GM23248 (cell line): ENCODE measurements around the gene LPP. TPM values are rescaled to one million over a fixed set of nuclear protein-coding genes. Genes with fewer than 3 reads are reported as not detected.

Source experiments
- DNase-seq: peaks from one replicate; pipeline ENCODE4 v3.0.0-alpha.2; 2015
- H2AFZ ChIP-seq: fragments of 200-600 bp; sonication (generic); 2 replicates; pipeline ENCODE4 v1.6.1; 2016; ENCODE audit warnings: antibody characterized with exemption
- H3F3A ChIP-seq: fragments of 200-600 bp; sonication (generic); 2 replicates; pipeline ENCODE4 v1.6.1; 2016; ENCODE audit warnings: mild to moderate bottlenecking, antibody characterized with exemption, mixed run types; ENCODE audit not compliant: insufficient read depth
- H3K27ac ChIP-seq: fragments of 200-600 bp; sonication (generic); 2 replicates; pipeline ENCODE4 v1.5.1; 2016; ENCODE audit warnings: mild to moderate bottlenecking
- H3K27me3 ChIP-seq: fragments of 200-600 bp; sonication (generic); replicated peaks from 2 replicates; pipeline ENCODE4 v1.6.1; 2016; ENCODE audit warnings: mild to moderate bottlenecking; ENCODE audit not compliant: insufficient read depth
- H3K36me3 ChIP-seq: fragments of 200-600 bp; sonication (generic); 2 replicates; pipeline ENCODE4 v1.6.1; 2016; ENCODE audit warnings: low read depth, mild to moderate bottlenecking
- H3K4me1 ChIP-seq: fragments of 200-600 bp; sonication (generic); 2 replicates; pipeline ENCODE4 v1.6.1; 2016; ENCODE audit warnings: mild to moderate bottlenecking; ENCODE audit not compliant: insufficient read depth
- H3K4me2 ChIP-seq: fragments of 200-600 bp; sonication (generic); one replicate; pipeline ENCODE4 v1.6.1; 2016; ENCODE audit warnings: mild to moderate bottlenecking; ENCODE audit not compliant: unreplicated experiment
- H3K4me3 ChIP-seq: fragments of 200-600 bp; sonication (generic); 2 replicates; pipeline ENCODE4 v1.5.1; 2016; ENCODE audit warnings: mild to moderate bottlenecking
- H3K79me2 ChIP-seq: fragments of 200-600 bp; sonication (generic); 2 replicates; pipeline ENCODE4 v1.6.1; 2016; ENCODE audit warnings: mild to moderate bottlenecking; ENCODE audit not compliant: insufficient read depth
- H3K9ac ChIP-seq: fragments of 200-600 bp; sonication (generic); 2 replicates; pipeline ENCODE4 v1.6.1; 2016; ENCODE audit warnings: mild to moderate bottlenecking
- H3K9me2 ChIP-seq: fragments of 200-600 bp; sonication (generic); 2 replicates; pipeline ENCODE4 v1.6.1; 2016; ENCODE audit warnings: mixed run types, mild to moderate bottlenecking, moderate library complexity; ENCODE audit not compliant: insufficient read depth
- H3K9me3 ChIP-seq: fragments of 200-600 bp; sonication (generic); one replicate; pipeline ENCODE4 v1.6.1; 2017; ENCODE audit warnings: low read depth
- H4K20me1 ChIP-seq: fragments of 200-600 bp; sonication (generic); 2 replicates; pipeline ENCODE4 v1.6.0; 2016; ENCODE audit not compliant: insufficient read depth
- EZH2 ChIP-seq: fragments of 200-600 bp; sonication (generic); IDR thresholded peaks from 2 replicates; pipeline ENCODE4 v1.6.1; 2018; ENCODE audit warnings: antibody characterized with exemption, mild to moderate bottlenecking; ENCODE audit not compliant: insufficient read depth, poor library complexity, severe bottlenecking
- EZH2phosphoT487 ChIP-seq: fragments of 200-600 bp; sonication (generic); IDR thresholded peaks from 2 replicates; pipeline ENCODE4 v1.6.1; 2018; ENCODE audit warnings: antibody characterized with exemption, moderate library complexity, mild to moderate bottlenecking, low read depth; ENCODE audit not compliant: insufficient read depth
- WGBS, 2 experiments: methylation state at CpG; one replicate each; pipeline ENCODE4 v1.1.6; 2015 to 2017; ENCODE audit warnings: low lambda C conversion rate in 2 of 2, low coverage in 1 of 2; ENCODE audit errors: missing lambda C conversion rate in 2 of 2; 5-methylcytosine and 5-hydroxymethylcytosine counted together
- in situ Hi-C: fragments of 300-500 bp; cut with MboI; formaldehyde crosslinking; loops from 2 replicates; pipeline ENCODE4 v1.15.0; 2020
- polyA plus RNA-seq: library from polyadenylated mRNA; unstranded; fragments of >200 nt; fragmentation: Nextera tagmentation; extraction: Ambion mirVana; gene quantifications from 2 replicates; pipeline ENCODE4 v1.2.1, GENCODE V29; 2016
- total RNA-seq: library from RNA; depleted of rRNA; stranded (reverse); fragments of >200 nt; shearing (Covaris generic); gene quantifications from 2 replicates; pipeline ENCODE4 v1.2.3, GENCODE V29; 2014

LPP gene
- total and polyA plus RNA-seq, 2 experiments from 2014 or later: 42.8 to 61.7 TPM

GRCh38 chr3:188351648-188352047 lies 197.7 kb downstream of the LPP start:
- H3K27ac ChIP-seq: no peak overlapping the region
- no peak overlapping the region for H3K9ac ChIP-seq
- no peaks in the 10 kb centered on the region for H3K27me3 ChIP-seq
- WGBS, 2 experiments: 96 to 100% methylated on average over 7 of the region's 7 CpGs
- DNase-seq: no peak
- H3K4me3 ChIP-seq: no peak overlapping the region
- H3K4me2 ChIP-seq: no peak overlapping the region
- H2AFZ ChIP-seq: no peak overlapping the region
- H3K9me3 ChIP-seq: no peaks in the 10 kb centered on the region
- TF ChIP-seq EZH2phosphoT487: no peak
- no peak for TF ChIP-seq EZH2
- peaks cover 31% of the 10 kb centered on the region for H3K4me1 ChIP-seq
- no peaks in the 10 kb centered on the region for H3K9me2 ChIP-seq
- peaks cover 34% of the 10 kb centered on the region for H3F3A ChIP-seq
- no peaks in the 10 kb centered on the region for H3K36me3 ChIP-seq
- in situ Hi-C loops: no loop called here
- H4K20me1 ChIP-seq: no peaks in the 10 kb centered on the region
- peaks cover 62% of the 10 kb centered on the region for H3K79me2 ChIP-seq

DNA sequence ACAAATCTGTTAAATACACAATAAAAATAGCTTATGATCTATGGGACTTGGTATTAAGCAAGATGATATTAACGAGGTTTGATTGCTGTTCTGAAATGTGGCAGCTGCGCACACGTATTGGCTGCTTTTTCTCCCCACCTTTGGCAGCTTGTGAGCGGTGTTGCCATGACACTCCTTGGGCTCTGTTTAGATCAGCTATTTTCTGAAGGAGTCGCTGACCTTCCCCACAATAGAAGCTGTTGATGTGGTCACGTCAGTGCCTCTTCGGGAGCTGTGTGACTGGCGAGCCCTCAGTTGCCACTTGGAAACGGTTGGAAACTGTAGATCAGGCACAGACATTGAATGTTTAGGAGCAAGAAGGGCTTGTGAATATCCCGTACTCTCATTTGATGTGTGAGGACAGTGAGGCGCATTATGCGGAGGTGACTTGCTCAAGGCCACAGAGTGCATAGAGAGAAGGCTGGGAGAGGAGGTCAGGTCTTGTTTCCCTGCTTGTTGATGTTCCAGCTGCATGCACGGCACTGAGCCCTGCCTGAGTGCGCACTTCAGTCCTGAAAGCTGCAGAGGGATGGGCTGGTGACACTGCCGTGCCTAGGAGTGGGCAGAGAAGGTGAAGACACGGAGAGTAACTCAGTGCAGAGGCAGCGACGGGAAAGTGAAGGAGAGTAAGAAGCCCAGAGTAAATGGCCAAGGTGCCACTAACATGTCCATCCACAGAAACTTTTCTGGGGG lies 198.4 kb downstream of the LPP start:
- H3K27ac ChIP-seq: no peak overlapping the region
- H3K9ac ChIP-seq: no peak overlapping the region
- no peaks in the 10 kb centered on the region for H3K9me2 ChIP-seq
- no peak overlapping the region for H3K4me2 ChIP-seq
- peaks cover 34% of the 10 kb centered on the region for H3F3A ChIP-seq
- no peak overlapping the region for H3K4me3 ChIP-seq
- no peak for DNase-seq
- H3K9me3 ChIP-seq: no peaks in the 10 kb centered on the region
- TF ChIP-seq EZH2: no peak
- no peak for TF ChIP-seq EZH2phosphoT487
- H2AFZ ChIP-seq: no peak overlapping the region
- in situ Hi-C loops: no loop called here
- 93 to 95% methylated on average over 18 of the region's 18 CpGs for WGBS, 2 experiments
- no peaks in the 10 kb centered on the region for H3K27me3 ChIP-seq
- peaks cover 62% of the 10 kb centered on the region for H3K79me2 ChIP-seq
- no peaks in the 10 kb centered on the region for H4K20me1 ChIP-seq
- peaks cover 31% of the 10 kb centered on the region for H3K4me1 ChIP-seq
- H3K36me3 ChIP-seq: no peaks in the 10 kb centered on the region

GRCh38 chr3:188353426-188353825 lies 199.5 kb downstream of the LPP start:
- Histone ChIP-seq H3K9me3 (no peaks in the 10 kb centered on the region), H2AFZ (no peak overlapping the region), H3K4me2 (no peak overlapping the region), H3K79me2 (peaks cover 70% of the 10 kb centered on the region), H3K27ac (no peak overlapping the region), H3K4me3 (no peak overlapping the region), H3K36me3 (no peaks in the 10 kb centered on the region), H4K20me1 (no peaks in the 10 kb centered on the region), H3F3A (peaks cover 26% of the 10 kb centered on the region), H3K27me3 (no peaks in the 10 kb centered on the region), H3K9ac (no peak overlapping the region), H3K4me1 (peaks cover 22% of the 10 kb centered on the region), H3K9me2 (no peaks in the 10 kb centered on the region)
- no peak for DNase-seq
- in situ Hi-C loops: no loop called here
- WGBS, 2 experiments: 97 to 100% methylated on average over 1 of the region's 1 CpG
- TF ChIP-seq EZH2phosphoT487 (no peak), EZH2 (no peak)

DNA sequence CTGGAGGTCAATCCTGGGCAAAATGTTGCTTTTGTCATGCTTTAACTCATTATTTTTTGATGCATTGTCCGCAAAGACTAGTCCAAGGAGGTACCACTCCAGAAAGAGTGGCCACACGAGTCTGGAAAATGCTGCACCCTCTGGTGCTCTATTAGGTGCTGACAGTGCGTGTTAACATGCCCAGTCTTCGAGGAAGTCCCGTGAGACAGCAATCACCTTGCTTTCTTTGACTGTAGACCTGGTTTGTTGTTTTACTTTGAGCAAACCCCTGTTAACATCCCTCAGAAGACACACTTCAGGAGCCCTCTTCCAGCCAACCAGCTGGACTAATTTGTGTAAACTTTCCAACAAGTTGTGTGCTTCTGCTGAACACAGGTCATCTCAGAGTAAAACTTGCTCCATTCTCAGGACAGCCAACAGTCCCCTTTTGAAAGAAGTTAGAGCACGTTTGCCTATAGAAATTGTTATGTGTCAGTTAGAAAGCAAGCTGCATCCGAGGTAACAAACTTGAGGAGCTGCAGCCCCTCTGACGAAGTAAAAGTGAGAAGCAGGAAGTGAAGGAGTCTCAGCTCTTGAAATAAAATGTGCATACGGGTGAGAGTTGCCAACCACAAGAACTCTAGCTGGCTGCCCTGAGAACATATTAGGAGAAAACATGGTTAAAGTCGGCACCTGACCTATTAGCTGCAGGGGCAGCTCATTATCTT lies 205.0 kb downstream of the LPP start:
- peaks cover 84% of the 10 kb centered on the region for H3K79me2 ChIP-seq
- WGBS, 2 experiments: 96 to 98% methylated on average over 10 of the region's 10 CpGs

More for the DNA sequence above, 205.0 kb downstream of the LPP start:
- H3K4me1 ChIP-seq: peaks cover 11% of the 10 kb centered on the region; the same call in 1 of the 2 replicates
- H3K27me3 ChIP-seq: no peaks in the 10 kb centered on the region
- peaks cover 8% of the 10 kb centered on the region; the same call in 1 of the 2 replicates for H3F3A ChIP-seq
- no peak overlapping the region for H3K27ac ChIP-seq
- in situ Hi-C loops: no loop called here
- no peaks in the 10 kb centered on the region for H3K9me3 ChIP-seq
- no peak overlapping the region for H3K4me2 ChIP-seq
- TF ChIP-seq EZH2 (no peak), EZH2phosphoT487 (no peak)
- no peak overlapping the region for H3K4me3 ChIP-seq
- DNase-seq: no peak
- H3K36me3 ChIP-seq: no peaks in the 10 kb centered on the region
- H3K9ac ChIP-seq: no peak overlapping the region
- H4K20me1 ChIP-seq: no peaks in the 10 kb centered on the region
- H2AFZ ChIP-seq: no peak overlapping the region
- no peaks in the 10 kb centered on the region for H3K9me2 ChIP-seq
